Mesothelial cell of epicardium (in vitro differentiated cells): ENCODE data around the gene RECQL5. TPM values are rescaled to one million over a fixed set of nuclear protein-coding genes. Genes with fewer than 3 reads are reported as not detected.

ENCODE experiments used
- DNase-seq, 2 experiments: peaks; one replicate each; pipeline ENCODE4 v3.0.0; 2021; ENCODE audit warnings: low spot score in 2 of 2; ENCODE audit not compliant: unreplicated experiment in 2 of 2
- H3K27ac Mint-ChIP-seq: 2 replicates; pipeline ENCODE4 v1.8.0; 2021; ENCODE audit warnings: mixed read lengths
- H3K27me3 Mint-ChIP-seq: 2 replicates; pipeline ENCODE4 v1.8.0; 2021; ENCODE audit warnings: low read depth, mixed read lengths
- H3K36me3 Mint-ChIP-seq: 2 replicates; pipeline ENCODE4 v1.8.0; 2021; ENCODE audit warnings: mixed read lengths
- H3K4me1 Mint-ChIP-seq: 2 replicates; pipeline ENCODE4 v1.8.0; 2021; ENCODE audit warnings: mixed read lengths
- H3K4me3 Mint-ChIP-seq: 2 replicates; pipeline ENCODE4 v1.8.0; 2021; ENCODE audit warnings: mild to moderate bottlenecking, moderate library complexity, mixed read lengths
- H3K9me3 Mint-ChIP-seq: 2 replicates; pipeline ENCODE4 v1.8.0; 2021; ENCODE audit warnings: mixed read lengths
- total RNA-seq: library from RNA; stranded (reverse); gene quantifications from 3 replicates; pipeline ENCODE4 v1.2.1, GENCODE V29; 2021
- TF ChIP-seq, protein P1 (sequence below): fragments of 200-600 bp; sonication (generic); IDR thresholded peaks from one replicate; pipeline ENCODE4 v1.5.0; 2021; ENCODE audit warnings: antibody characterized with exemption; ENCODE audit not compliant: unreplicated experiment

RECQL5 gene
- total RNA-seq, 1 donor from 2014 or later = 62.6 TPM

DNA sequence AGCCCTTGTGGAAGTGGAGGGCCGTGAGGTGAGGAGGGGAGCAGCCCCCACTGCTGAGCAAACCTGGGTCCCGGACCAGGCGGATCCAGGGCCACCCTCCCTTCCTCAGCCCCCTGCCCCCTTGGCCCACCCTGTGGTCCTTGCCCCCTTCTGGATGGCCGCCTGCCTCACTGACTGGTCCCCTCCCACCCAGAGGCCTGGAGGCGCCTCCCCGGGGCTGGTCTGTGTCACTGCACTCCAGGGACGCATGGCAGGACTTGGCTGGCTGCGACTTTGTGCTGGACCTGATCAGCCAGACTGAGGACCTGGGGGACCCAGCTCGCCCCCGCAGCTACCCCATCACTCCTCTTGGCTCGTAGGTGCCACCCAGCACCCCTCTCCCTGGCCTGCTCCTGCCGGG, 52.9 kb downstream of the RECQL5 start:
- Mint-ChIP-seq H3K27me3 (no peaks in the 10 kb centered on the region), H3K9me3 (no peaks in the 10 kb centered on the region), H3K27ac (no peak overlapping the region), H3K4me1 (no peaks in the 10 kb centered on the region), H3K4me3 (no peak overlapping the region), H3K36me3 (peaks cover 2% of the 10 kb centered on the region)
- no peak for DNase-seq
- TF ChIP-seq, protein P1, sequence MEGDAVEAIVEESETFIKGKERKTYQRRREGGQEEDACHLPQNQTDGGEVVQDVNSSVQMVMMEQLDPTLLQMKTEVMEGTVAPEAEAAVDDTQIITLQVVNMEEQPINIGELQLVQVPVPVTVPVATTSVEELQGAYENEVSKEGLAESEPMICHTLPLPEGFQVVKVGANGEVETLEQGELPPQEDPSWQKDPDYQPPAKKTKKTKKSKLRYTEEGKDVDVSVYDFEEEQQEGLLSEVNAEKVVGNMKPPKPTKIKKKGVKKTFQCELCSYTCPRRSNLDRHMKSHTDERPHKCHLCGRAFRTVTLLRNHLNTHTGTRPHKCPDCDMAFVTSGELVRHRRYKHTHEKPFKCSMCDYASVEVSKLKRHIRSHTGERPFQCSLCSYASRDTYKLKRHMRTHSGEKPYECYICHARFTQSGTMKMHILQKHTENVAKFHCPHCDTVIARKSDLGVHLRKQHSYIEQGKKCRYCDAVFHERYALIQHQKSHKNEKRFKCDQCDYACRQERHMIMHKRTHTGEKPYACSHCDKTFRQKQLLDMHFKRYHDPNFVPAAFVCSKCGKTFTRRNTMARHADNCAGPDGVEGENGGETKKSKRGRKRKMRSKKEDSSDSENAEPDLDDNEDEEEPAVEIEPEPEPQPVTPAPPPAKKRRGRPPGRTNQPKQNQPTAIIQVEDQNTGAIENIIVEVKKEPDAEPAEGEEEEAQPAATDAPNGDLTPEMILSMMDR = no peak

DNA sequence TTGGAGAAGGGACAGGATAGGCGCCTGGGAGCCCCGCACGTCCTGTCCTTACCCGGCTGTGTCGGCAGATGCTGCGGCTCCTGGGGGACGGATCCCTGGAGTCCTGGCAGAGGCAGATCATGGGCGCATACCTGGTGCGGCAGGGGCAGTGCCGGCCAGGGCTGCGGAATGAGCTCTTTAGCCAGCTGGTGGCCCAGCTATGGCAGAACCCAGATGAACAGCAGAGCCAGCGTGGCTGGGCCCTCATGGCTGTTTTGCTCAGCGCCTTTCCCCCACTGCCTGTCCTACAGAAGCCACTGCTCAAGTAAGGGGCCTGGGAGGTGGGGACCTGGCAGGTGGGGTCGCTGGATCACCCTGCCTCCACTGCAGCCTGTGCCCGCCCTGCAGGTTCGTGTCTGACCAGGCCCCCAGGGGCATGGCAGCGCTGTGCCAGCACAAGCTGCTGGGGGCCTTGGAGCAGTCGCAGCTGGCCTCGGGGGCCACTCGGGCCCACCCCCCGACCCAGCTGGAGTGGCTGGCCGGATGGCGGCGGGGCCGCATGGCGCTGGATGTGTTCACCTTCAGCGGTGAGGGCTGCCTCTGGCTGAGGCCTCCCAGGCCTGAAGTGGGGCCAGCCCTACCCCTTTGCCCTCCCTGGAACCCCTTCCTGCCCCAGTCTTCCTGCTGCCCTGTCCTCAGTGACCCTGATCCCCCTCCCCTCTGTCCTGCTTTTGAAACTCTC, 53.9 kb downstream of the RECQL5 start:
- no peaks in the 10 kb centered on the region for H3K4me1 Mint-ChIP-seq
- no peak overlapping the region for H3K4me3 Mint-ChIP-seq
- TF ChIP-seq, protein P1 = no peak
- H3K27me3 Mint-ChIP-seq = no peaks in the 10 kb centered on the region
- no peak for DNase-seq
- H3K36me3 Mint-ChIP-seq = peaks cover 2% of the 10 kb centered on the region
- H3K27ac Mint-ChIP-seq = no peak overlapping the region
- no peaks in the 10 kb centered on the region for H3K9me3 Mint-ChIP-seq

GRCh38 chr17:75611851-75612429, 55.0 kb downstream of the RECQL5 start:
- DNase-seq = no peak
- Mint-ChIP-seq H3K4me1 (no peaks in the 10 kb centered on the region), H3K9me3 (no peaks in the 10 kb centered on the region), H3K27ac (no peak overlapping the region), H3K27me3 (no peaks in the 10 kb centered on the region), H3K4me3 (no peak overlapping the region), H3K36me3 (peaks cover 2% of the 10 kb centered on the region)
- TF ChIP-seq, protein P1 = no peak

DNA sequence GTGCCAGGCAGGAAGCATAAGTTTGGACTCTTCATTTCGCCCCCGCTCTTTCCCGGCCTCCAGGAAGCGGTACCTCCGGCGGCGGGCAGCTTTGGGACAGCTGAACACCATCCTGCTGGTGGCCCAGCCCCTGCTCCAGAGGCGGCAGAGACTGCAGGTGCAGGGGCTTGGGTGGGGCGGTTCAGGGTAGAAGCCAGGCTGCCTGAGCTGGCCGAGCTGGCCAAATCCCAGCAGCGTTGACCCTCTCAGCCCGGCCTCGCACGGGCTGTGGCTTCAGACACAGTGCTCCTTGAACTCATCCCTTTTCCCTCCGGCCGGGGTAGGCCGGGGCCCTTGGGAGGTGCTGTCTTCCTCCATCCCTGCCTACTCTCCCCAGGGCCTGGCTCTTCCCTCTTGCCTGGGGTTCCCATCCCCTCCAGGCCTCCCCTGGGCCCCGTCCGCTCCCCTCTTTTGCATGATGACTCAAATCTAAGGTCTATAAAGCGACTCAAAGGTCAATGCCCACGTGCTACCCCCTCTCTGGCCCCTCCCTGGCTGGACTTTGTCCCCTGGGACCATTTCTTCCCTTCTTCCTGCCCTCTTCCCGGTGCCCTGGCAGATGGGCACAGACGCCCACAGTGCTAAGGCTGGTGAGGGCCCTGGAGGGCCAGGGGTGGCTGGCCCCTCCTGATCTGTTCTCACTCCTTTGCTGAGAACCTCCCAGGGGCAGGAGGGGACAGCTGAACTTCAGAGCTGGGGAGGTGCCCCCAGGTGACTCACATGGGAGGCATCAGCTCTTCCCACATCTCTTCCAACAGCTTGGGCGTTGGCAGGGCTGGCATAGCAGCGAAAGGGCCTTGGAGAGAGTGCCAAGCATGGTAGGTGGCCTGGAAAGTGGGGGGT, 56.6 kb downstream of the RECQL5 start:
- Mint-ChIP-seq H3K36me3 (no peaks in the 10 kb centered on the region), H3K9me3 (no peaks in the 10 kb centered on the region), H3K4me3 (no peak overlapping the region), H3K4me1 (no peaks in the 10 kb centered on the region), H3K27ac (no peak overlapping the region), H3K27me3 (no peaks in the 10 kb centered on the region)
- TF ChIP-seq, protein P1 = no peak
- no peak for DNase-seq

DNA sequence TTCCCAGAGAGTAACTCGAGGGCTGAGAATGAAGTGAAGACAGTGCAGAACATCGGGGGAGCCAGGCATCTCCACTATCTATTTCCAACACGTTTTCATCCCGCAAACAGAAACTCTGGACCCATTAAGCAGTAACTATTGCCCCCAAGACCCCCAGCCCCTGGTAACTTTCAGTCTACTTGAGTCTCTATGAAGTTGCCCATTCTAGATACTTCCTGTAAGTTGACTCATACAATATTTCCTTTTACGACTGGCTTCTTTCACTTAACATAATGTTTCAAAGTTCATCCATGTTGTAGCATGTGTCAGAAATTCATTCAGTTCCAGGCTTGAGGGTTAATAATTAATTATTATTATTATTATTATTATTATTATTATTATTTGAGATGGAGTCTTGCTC, 59.9 kb downstream of the RECQL5 start:
- no peaks in the 10 kb centered on the region for H3K27me3 Mint-ChIP-seq
- no peak for DNase-seq
- H3K4me3 Mint-ChIP-seq = no peak overlapping the region
- TF ChIP-seq, protein P1 = no peak
- no peaks in the 10 kb centered on the region for H3K36me3 Mint-ChIP-seq
- no peaks in the 10 kb centered on the region for H3K4me1 Mint-ChIP-seq
- no peaks in the 10 kb centered on the region for H3K9me3 Mint-ChIP-seq
- no peak overlapping the region for H3K27ac Mint-ChIP-seq
